Adipocyte (in vitro differentiated cells): ENCODE data around the gene ZNF75A.
A peak's percentile ranks its signal among the peaks of the same experiment; 100 is the strongest.

Experiments used
- DNase-seq: peaks from one replicate; pipeline ENCODE4 v3.0.0-alpha.2; 2015; ENCODE audit warnings: low read depth
- H3K27me3 ChIP-seq: replicated peaks from 2 replicates; pipeline ENCODE4 v1.7.0; 2013; ENCODE audit warnings: mild to moderate bottlenecking, low read length, moderate library complexity; ENCODE audit not compliant: control insufficient read depth, insufficient read depth
- H3K36me3 ChIP-seq: 2 replicates; pipeline ENCODE4 v1.7.0; 2013; ENCODE audit warnings: low read length, mild to moderate bottlenecking, moderate library complexity; ENCODE audit not compliant: control insufficient read depth, insufficient read depth, severe bottlenecking
- H3K4me1 ChIP-seq: 2 replicates; pipeline ENCODE4 v1.7.0; 2013; ENCODE audit warnings: mild to moderate bottlenecking, low read length, moderate library complexity; ENCODE audit not compliant: control insufficient read depth, insufficient read depth
- H3K4me3 ChIP-seq: 2 replicates; pipeline ENCODE4 v1.7.0; 2013; ENCODE audit warnings: mild to moderate bottlenecking, low read length, moderate library complexity
- H3K9ac ChIP-seq: 2 replicates; pipeline ENCODE4 v1.7.0; 2013; ENCODE audit warnings: mild to moderate bottlenecking, low read length, moderate library complexity
- H3K9me3 ChIP-seq: 2 replicates; pipeline ENCODE4 v1.7.0; 2013; ENCODE audit warnings: mild to moderate bottlenecking, low read length, moderate library complexity; ENCODE audit not compliant: control insufficient read depth

ZNF75A gene

DNA sequence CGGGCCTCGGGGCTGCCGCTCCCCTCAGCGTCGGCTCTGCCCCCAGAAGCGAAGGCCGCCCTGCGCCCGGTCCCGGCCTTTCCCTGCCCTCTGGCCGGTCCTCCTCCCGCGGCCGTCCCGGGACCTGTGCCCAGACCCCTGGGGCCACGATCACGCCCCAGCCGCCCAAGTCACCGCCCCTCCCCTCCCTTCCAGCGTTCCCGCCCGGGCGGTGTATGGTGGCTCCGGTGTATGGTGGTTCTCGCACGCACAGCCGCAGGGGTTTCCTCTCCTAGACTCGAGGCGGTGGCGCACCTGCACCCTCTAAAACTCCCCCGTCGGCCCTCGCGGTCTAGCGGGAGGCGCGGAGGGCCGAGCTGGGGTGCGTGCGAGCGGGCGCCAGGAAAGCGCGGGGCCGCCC lies 10.1 kb upstream of the ZNF75A start:
- Histone ChIP-seq H3K9me3 (peaks cover 60% of the 10 kb centered on the region), H3K4me1 (no peaks in the 10 kb centered on the region), H3K9ac (no peak overlapping the region), H3K36me3 (peaks cover 63% of the 10 kb centered on the region), H3K27me3 (no peaks in the 10 kb centered on the region), H3K4me3 (peak overlapping the region; percentile 21)
- no peak for DNase-seq

DNA sequence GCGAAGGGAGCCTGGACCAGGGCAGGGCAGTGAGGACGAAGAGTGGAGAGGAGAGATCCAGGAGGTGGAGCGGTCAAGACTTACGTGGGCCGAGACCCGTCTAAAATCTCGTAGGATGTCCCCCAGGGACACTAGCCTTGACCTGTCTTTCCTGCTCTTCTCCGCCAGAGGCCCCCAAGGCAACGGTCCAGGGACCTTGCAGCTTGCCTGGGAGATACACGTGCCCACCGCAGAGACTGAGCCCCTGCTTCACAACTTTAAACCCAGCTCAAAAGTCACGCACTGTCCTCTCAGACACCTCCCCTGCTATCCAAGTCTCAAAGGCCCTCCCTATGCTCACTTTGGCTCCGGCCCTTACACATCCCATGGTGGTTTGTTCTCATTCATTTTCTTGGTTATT lies 9.5 kb upstream of the ZNF75A start:
- Histone ChIP-seq H3K4me3 (no peak overlapping the region), H3K9me3 (peaks cover 56% of the 10 kb centered on the region), H3K4me1 (no peaks in the 10 kb centered on the region), H3K27me3 (no peaks in the 10 kb centered on the region), H3K9ac (no peak overlapping the region), H3K36me3 (peaks cover 63% of the 10 kb centered on the region)
- DNase-seq = no peak

DNA sequence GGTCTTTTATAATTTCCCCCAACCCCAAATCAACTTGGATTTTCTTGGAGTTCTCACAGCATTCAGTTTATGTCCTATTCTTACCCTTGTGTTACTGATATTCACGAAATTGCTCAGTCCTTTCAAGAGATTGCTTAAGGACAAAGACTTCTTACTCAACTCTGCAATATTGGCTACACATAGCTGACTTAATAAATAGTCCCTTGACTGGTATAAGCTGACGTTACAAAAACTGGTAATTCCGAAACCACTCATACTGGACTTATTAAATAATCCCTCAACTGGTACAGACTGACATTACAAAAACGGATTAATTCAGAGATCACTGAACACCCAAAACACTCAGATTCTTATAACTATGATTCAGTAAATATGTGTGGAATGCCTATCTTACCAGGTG lies 927 bp upstream of the ZNF75A start:
- peaks cover 14% of the 10 kb centered on the region for H3K4me1 ChIP-seq
- H3K36me3 ChIP-seq = peaks cover 50% of the 10 kb centered on the region
- H3K27me3 ChIP-seq = no peaks in the 10 kb centered on the region
- DNase-seq = peak; percentile 27
- H3K4me3 ChIP-seq = peak overlapping the region; percentile 92
- peaks cover 49% of the 10 kb centered on the region for H3K9me3 ChIP-seq
- peak overlapping the region; percentile 91 for H3K9ac ChIP-seq

DNA sequence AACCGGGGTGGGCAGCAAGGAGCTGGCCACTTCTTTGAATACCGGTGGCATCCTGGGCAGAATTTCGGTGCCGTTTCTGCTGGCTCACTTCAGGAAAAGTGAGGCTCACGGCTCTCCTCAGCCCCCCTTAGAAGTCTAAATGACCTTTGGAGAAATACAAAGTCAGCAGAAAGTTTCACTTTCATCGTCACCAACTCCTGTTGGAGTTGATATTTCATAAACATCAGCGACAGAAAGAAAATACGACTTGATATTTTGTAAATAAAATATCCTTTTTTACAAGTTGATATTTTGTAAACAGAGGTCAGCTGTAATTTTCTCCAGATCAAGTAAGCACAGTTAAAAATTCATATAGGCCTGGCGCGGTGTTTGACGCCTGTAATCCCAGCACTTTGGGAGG lies 781 bp downstream of the ZNF75A start:
- H3K4me3 ChIP-seq = peak overlapping the region; percentile 92
- no peaks in the 10 kb centered on the region for H3K27me3 ChIP-seq
- H3K4me1 ChIP-seq = peaks cover 14% of the 10 kb centered on the region
- peak overlapping the region; percentile 91 for H3K9ac ChIP-seq
- peaks cover 52% of the 10 kb centered on the region for H3K9me3 ChIP-seq
- DNase-seq = no peak
- H3K36me3 ChIP-seq = peaks cover 47% of the 10 kb centered on the region

DNA sequence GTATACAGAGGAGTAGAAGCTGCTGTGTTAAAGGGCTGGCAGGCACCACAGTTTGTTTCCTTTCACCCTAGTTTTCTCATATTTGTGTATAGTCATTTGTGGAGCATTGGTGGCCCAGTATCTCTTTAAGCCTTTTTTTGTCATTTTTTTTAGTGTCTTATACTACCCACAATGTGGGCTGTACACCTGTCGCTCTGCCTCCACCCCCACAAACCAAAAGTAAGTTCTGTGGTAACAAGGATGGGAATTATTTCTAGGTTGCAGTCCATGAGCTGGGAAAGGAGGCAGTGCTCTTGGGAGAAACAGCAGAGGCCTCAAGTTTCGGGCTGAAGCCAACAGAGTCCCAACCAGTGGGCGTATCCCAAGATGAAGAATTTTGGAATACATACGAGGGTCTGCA lies 6.2 kb downstream of the ZNF75A start:
- Histone ChIP-seq H3K9me3 (peaks cover 97% of the 10 kb centered on the region), H3K36me3 (peaks cover 85% of the 10 kb centered on the region)

DNA sequence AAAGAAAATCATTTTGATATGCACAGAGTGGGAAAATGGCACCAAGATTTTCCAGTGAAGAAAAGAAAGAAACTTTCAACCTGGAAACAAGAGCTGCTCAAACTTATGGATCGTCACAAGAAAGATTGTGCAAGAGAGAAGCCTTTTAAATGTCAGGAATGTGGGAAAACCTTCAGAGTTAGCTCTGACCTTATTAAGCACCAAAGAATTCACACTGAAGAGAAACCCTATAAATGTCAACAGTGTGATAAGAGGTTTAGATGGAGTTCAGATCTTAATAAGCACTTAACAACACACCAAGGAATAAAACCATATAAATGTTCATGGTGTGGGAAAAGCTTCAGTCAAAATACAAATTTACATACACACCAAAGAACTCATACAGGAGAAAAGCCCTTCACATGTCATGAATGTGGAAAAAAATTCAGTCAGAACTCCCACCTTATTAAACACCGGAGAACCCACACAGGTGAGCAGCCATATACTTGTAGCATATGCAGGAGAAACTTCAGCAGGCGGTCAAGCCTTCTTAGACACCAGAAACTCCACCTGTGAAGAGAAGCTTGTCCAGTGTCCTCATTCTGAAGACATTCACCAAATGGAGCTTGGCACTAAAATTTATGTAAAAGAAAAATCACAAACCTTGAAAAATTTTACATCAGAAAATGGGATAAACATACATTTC lies 12.2 kb downstream of the ZNF75A start:
- DNase-seq = peak; percentile 11
- Histone ChIP-seq H3K36me3 (peaks cover 71% of the 10 kb centered on the region), H3K9ac (no peak overlapping the region), H3K9me3 (peaks cover 99% of the 10 kb centered on the region), H3K27me3 (no peaks in the 10 kb centered on the region), H3K4me3 (peak overlapping the region; percentile 69), H3K4me1 (no peaks in the 10 kb centered on the region)

More for the DNA sequence above, 6.2 kb downstream of the ZNF75A start:
- DNase-seq = no peak
- no peaks in the 10 kb centered on the region for H3K4me1 ChIP-seq
- H3K27me3 ChIP-seq = no peaks in the 10 kb centered on the region
- no peak overlapping the region for H3K9ac ChIP-seq
- H3K4me3 ChIP-seq = peak overlapping the region; percentile 10

DNA sequence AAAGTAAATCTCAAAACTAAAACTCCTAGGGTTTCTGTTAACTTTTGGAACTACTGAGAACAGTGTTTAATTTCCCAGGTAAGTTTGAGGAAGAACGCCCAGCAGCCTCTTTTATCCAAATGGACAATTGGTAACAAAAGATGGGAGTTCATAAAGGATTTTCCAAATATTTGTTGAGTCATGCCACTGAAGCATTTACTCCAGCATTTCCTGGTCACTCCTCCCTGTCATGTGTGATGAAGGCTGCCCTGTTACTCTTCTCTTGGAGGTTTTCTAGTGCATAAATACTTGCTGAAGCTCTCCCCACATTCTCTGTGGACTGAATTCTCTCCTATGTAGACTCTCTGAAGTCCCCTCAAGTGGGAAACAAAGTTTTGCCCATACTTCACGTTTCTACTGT lies 16.5 kb downstream of the ZNF75A start:
- no peaks in the 10 kb centered on the region for H3K27me3 ChIP-seq
- no peak overlapping the region for H3K4me3 ChIP-seq

DNA sequence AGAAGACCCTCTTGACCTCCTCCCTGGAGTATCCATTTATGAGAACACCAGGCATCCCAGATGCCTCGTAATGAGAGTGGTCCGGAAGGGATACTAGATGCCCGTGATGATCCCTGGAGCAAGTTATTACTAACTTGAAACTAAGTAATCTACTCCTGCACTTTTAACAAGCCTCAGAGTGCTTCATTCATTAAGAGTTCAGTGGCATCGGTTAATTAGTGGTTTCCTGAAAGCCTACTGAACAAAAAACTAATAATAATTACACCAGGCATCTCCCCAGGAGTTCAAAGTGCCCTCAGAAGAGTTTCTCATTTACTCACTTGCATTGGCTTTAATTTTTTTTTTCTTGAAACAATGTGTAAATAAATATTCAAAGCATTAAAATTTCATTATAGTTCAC lies 22.2 kb downstream of the ZNF75A start:
- no peak for DNase-seq
- Histone ChIP-seq H3K9me3 (peaks cover 16% of the 10 kb centered on the region), H3K4me3 (no peak overlapping the region), H3K4me1 (no peaks in the 10 kb centered on the region), H3K9ac (no peak overlapping the region), H3K27me3 (no peaks in the 10 kb centered on the region), H3K36me3 (no peaks in the 10 kb centered on the region)

More for the DNA sequence above, 16.5 kb downstream of the ZNF75A start:
- peaks cover 28% of the 10 kb centered on the region for H3K36me3 ChIP-seq
- H3K9me3 ChIP-seq = peaks cover 72% of the 10 kb centered on the region
- H3K9ac ChIP-seq = no peak overlapping the region
- no peaks in the 10 kb centered on the region for H3K4me1 ChIP-seq
- no peak for DNase-seq

DNA sequence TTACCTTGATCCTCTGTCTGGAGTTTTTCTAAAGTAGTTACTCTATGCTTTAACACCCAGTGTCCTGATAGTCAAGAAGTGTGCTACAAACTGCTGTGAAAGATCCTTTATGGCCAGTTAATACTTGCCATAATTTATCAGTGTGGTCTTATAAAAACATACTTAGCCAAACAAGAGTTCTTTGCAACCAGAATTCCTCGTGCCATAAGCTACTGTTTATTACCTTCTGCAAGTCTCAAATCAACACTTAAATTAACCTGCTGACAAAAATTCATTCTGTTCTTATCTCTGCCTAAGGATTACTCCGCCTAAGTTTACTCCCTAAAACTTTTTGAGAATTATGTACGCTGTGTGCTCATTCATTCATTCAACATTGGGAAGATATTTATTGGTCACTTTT lies 22.8 kb downstream of the ZNF75A start:
- DNase-seq = no peak
- no peaks in the 10 kb centered on the region for H3K36me3 ChIP-seq
- H3K27me3 ChIP-seq = no peaks in the 10 kb centered on the region
- no peak overlapping the region for H3K4me3 ChIP-seq
- H3K4me1 ChIP-seq = no peaks in the 10 kb centered on the region
- no peak overlapping the region for H3K9ac ChIP-seq
- peaks cover 11% of the 10 kb centered on the region for H3K9me3 ChIP-seq

DNA sequence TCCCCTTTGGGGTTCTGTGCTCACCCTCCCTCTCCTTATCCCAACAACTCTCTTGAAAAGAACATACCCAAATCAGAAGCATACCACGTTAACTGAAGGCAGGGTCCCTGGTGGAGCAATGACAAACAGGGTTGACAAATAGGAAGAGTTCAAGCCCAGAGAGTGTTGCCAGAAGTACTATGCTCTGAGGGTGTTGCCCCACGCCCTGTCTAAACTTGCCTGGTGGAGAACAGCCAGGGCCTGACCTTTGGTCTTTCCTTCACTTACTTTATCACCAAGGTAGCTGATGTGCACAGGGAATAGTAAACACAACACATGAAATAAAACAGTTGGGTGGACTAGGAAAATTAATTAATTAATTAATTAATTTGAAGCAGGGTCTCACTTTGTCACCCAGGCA lies 23.3 kb downstream of the ZNF75A start:
- DNase-seq = no peak
- Histone ChIP-seq H3K9me3 (peaks cover 6% of the 10 kb centered on the region), H3K4me3 (no peak overlapping the region), H3K4me1 (no peaks in the 10 kb centered on the region), H3K9ac (no peak overlapping the region), H3K27me3 (no peaks in the 10 kb centered on the region), H3K36me3 (no peaks in the 10 kb centered on the region)

DNA sequence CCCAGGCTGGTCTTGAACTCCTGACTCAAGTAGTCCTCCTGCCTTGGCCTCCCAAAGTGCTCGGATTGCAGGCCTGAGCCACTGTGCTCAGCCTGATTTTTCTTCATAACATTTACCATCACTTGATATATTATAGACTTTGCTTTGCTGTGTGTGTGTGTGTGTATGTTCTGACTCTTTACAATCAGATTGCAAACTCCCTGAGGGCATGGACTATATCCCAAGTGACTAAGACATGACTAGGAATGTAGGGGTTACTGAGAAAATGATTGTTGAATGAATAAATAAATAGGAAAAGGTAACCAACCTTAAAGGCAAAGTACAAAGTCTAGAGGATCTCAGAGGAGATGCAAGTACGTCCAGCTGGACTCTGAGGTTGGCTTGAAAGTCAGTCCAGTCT lies 40.7 kb downstream of the ZNF75A start:
- H3K27me3 ChIP-seq = no peaks in the 10 kb centered on the region
- no peaks in the 10 kb centered on the region for H3K4me1 ChIP-seq
- no peak overlapping the region for H3K4me3 ChIP-seq
- DNase-seq = no peak
- no peaks in the 10 kb centered on the region for H3K9me3 ChIP-seq
- H3K36me3 ChIP-seq = no peaks in the 10 kb centered on the region
- H3K9ac ChIP-seq = no peak overlapping the region

DNA sequence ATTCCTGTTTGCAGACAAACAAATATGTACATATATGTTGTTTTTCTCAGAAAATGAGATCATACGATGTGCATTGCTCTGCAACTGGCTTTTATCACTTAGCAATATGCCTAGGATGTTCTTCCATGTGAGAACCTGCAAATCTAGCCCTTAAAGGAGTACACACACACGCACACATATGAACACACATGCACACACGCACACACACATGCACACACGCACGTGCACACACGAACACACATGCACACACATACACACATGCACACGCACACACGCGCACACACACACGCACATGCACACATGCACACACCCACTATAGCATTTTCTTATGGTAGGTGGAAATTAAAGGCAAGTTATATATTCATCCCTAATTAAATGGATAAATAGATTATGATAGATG lies 42.3 kb downstream of the ZNF75A start:
- no peaks in the 10 kb centered on the region for H3K36me3 ChIP-seq
- no peak overlapping the region for H3K9ac ChIP-seq
- H3K4me1 ChIP-seq = no peaks in the 10 kb centered on the region
- no peaks in the 10 kb centered on the region for H3K27me3 ChIP-seq
- no peaks in the 10 kb centered on the region for H3K9me3 ChIP-seq
- DNase-seq = no peak
- H3K4me3 ChIP-seq = no peak overlapping the region
